ENCODE measurements around the gene C5orf46.

- TF ChIP-seq CTCF (IDR thresholded peaks at IDR 0.05): no peak
- no peak for TF ChIP-seq EZH2 (IDR thresholded peaks at IDR 0.05)
Measured at GRCh38 chr5:147887930-147888329, 18.4 kb downstream of the C5orf46 start.

Measured in neural progenitor cell (in vitro differentiated cells).